Mammary epithelial cell (primary cell): ENCODE measurements around the gene XKR3.

Experiments
- CTCF ChIP-seq, 2 donors: IDR thresholded peaks in 1 of 2; conservative IDR thresholded peaks in 1 of 2; 2 replicates each; pipeline ENCODE4 v1.5.1; 2011 to 2012; ENCODE audit warnings: inconsistent platforms in 2 of 2, low read length in 2 of 2, mild to moderate bottlenecking in 2 of 2, control low read depth in 1 of 2, low read depth in 1 of 2; ENCODE audit not compliant: insufficient read depth in 1 of 2; ENCODE audit errors: extremely low read depth in 1 of 2
- EZH2 ChIP-seq: IDR thresholded peaks from 2 replicates; pipeline ENCODE4 v1.6.1; 2012; ENCODE audit warnings: low read length, inconsistent platforms, borderline replicate concordance

GRCh38 chr22:16819249-16819648, 6.0 kb downstream of the XKR3 start:
- TF ChIP-seq CTCF (conservative IDR thresholded peaks at IDR 0.05 in 1 of 2, IDR thresholded peaks at IDR 0.05 in 1 of 2; ENCODE audit: extremely low read depth in 1 of 2, insufficient read depth in 1 of 2, low read depth in 1 of 2, low read length in 2 of 2) (no peak), EZH2 (no peak)
